Measurements from ENCODE around the gene CDK5RAP2.

CDK5RAP2 gene

GRCh38 chr9:120485788-120486187 lies 94.2 kb downstream of the CDK5RAP2 start:
- Histone ChIP-seq H3K4me3 (ENCODE audit: low read depth in 1 of 2, low read length in 2 of 2) (no peak overlapping the region), H2AFZ (ENCODE audit: low read depth, low read length) (no peak overlapping the region), H3K4me2 (ENCODE audit: insufficient read depth, low read length) (no peak overlapping the region), H3K4me1 (ENCODE audit: insufficient read depth, low read length) (no peaks in the 10 kb centered on the region), H4K20me1 (ENCODE audit: insufficient read depth, low read length) (no peaks in the 10 kb centered on the region), H3K36me3 (ENCODE audit: insufficient read depth, low read length) (peaks cover 80% of the 10 kb centered on the region), H3K27me3 (ENCODE audit: insufficient read depth, low read length, poor library complexity) (no peaks in the 10 kb centered on the region), H3K9ac (ENCODE audit: low read depth, low read length) (no peak overlapping the region), H3K79me2 (ENCODE audit: insufficient read depth, low read length) (no peaks in the 10 kb centered on the region), H3K27ac (ENCODE audit: low read length) (no peak overlapping the region), H3K9me3 (ENCODE audit: insufficient read depth, low read length, severe bottlenecking) (no peaks in the 10 kb centered on the region)
- TF ChIP-seq EZH2 (IDR thresholded peaks at IDR 0.05; ENCODE audit: borderline replicate concordance, low read depth, low read length, severe bottlenecking): no peak
- TF ChIP-seq, protein P1, sequence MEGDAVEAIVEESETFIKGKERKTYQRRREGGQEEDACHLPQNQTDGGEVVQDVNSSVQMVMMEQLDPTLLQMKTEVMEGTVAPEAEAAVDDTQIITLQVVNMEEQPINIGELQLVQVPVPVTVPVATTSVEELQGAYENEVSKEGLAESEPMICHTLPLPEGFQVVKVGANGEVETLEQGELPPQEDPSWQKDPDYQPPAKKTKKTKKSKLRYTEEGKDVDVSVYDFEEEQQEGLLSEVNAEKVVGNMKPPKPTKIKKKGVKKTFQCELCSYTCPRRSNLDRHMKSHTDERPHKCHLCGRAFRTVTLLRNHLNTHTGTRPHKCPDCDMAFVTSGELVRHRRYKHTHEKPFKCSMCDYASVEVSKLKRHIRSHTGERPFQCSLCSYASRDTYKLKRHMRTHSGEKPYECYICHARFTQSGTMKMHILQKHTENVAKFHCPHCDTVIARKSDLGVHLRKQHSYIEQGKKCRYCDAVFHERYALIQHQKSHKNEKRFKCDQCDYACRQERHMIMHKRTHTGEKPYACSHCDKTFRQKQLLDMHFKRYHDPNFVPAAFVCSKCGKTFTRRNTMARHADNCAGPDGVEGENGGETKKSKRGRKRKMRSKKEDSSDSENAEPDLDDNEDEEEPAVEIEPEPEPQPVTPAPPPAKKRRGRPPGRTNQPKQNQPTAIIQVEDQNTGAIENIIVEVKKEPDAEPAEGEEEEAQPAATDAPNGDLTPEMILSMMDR (IDR thresholded peaks at IDR 0.05; ENCODE audit: borderline replicate concordance, extremely low read depth, low read length, poor library complexity, severe bottlenecking): no peak
- no peak for ATAC-seq (ENCODE audit: insufficient read depth, low read depth)
- DNase-seq: no peak

DNA sequence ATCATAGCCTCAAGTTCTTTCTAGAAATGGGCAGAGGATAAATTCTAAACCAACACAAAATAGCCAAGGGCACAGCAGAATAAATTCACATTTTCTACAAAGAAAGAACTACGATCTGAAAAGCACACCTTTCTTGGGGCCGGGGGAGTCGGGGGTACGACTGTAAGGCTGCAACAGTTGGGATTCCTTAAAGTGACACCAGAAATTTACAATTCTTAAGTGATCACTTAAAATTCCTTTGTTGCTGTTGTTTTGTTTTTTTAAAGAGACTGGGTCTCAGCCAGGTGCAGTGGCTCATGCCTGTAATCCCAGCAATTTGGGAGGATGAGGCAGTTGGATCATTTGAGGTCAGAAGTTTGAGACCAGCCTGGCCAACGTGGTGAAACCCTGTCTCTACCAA lies 95.8 kb downstream of the CDK5RAP2 start:
- H3K79me2 ChIP-seq (ENCODE audit: insufficient read depth, low read length): no peaks in the 10 kb centered on the region
- DNase-seq: no peak
- H3K9me3 ChIP-seq (ENCODE audit: insufficient read depth, low read length, severe bottlenecking): no peaks in the 10 kb centered on the region
- no peaks in the 10 kb centered on the region for H3K4me1 ChIP-seq (ENCODE audit: insufficient read depth, low read length)
- no peaks in the 10 kb centered on the region for H3K27me3 ChIP-seq (ENCODE audit: insufficient read depth, low read length, poor library complexity)
- H3K36me3 ChIP-seq (ENCODE audit: insufficient read depth, low read length): peaks cover 71% of the 10 kb centered on the region
- H2AFZ ChIP-seq (ENCODE audit: low read depth, low read length): no peak overlapping the region
- no peak overlapping the region for H3K4me3 ChIP-seq (ENCODE audit: low read depth in 1 of 2, low read length in 2 of 2)
- no peak overlapping the region for H3K27ac ChIP-seq (ENCODE audit: low read length)
- TF ChIP-seq, protein P1 (IDR thresholded peaks at IDR 0.05; ENCODE audit: borderline replicate concordance, extremely low read depth, low read length, poor library complexity, severe bottlenecking): no peak
- no peak for TF ChIP-seq EZH2 (IDR thresholded peaks at IDR 0.05; ENCODE audit: borderline replicate concordance, low read depth, low read length, severe bottlenecking)
- no peak overlapping the region for H3K4me2 ChIP-seq (ENCODE audit: insufficient read depth, low read length)
- no peaks in the 10 kb centered on the region for H4K20me1 ChIP-seq (ENCODE audit: insufficient read depth, low read length)
- ATAC-seq (ENCODE audit: insufficient read depth, low read depth): no peak
- no peak overlapping the region for H3K9ac ChIP-seq (ENCODE audit: low read depth, low read length)

DNA sequence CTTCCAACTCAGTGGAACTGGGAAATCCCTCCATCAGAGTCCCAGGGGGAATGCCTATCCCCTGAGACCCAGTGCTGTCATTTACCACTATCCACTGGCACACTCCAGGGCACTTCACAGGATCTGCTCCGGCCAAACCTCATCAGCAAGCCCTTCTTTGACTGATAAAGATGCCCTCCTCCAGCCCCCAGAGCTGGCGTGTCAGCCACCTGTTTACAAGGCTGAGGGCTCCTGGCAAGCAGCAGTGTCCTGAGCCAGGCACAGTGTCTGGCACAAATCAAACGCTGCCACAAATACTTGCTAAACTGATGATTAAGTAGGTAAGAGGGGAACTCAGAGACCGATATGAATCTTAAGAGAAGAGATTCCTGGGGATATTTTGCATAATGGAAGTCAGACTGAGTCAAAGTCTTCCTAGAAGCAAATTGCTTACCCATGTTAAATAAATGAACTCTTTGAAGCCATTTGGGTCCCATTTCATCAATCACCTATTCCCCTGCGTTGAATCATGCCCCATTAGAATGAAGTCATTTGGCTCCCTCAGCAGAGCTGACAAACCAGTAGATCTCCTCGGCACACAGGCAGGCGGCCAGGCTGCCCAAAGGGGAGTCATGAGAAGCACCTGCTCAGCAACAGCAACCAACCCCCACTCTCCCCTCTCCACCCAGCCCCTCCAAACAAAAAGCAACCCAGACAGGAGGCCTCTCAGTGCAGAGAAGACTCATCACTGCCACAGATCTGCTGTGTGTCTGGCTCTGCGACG lies 97.4 kb downstream of the CDK5RAP2 start:
- no peak for ATAC-seq (ENCODE audit: insufficient read depth, low read depth)
- H3K27me3 ChIP-seq (ENCODE audit: insufficient read depth, low read length, poor library complexity): no peaks in the 10 kb centered on the region
- no peaks in the 10 kb centered on the region for H3K4me1 ChIP-seq (ENCODE audit: insufficient read depth, low read length)
- DNase-seq: no peak
- no peaks in the 10 kb centered on the region for H3K9me3 ChIP-seq (ENCODE audit: insufficient read depth, low read length, severe bottlenecking)
- H2AFZ ChIP-seq (ENCODE audit: low read depth, low read length): no peak overlapping the region
- no peaks in the 10 kb centered on the region for H3K79me2 ChIP-seq (ENCODE audit: insufficient read depth, low read length)
- H4K20me1 ChIP-seq (ENCODE audit: insufficient read depth, low read length): no peaks in the 10 kb centered on the region
- TF ChIP-seq, protein P1 (IDR thresholded peaks at IDR 0.05; ENCODE audit: borderline replicate concordance, extremely low read depth, low read length, poor library complexity, severe bottlenecking): no peak
- no peak for TF ChIP-seq EZH2 (IDR thresholded peaks at IDR 0.05; ENCODE audit: borderline replicate concordance, low read depth, low read length, severe bottlenecking)
- H3K4me3 ChIP-seq (ENCODE audit: low read depth in 1 of 2, low read length in 2 of 2): no peak overlapping the region
- H3K4me2 ChIP-seq (ENCODE audit: insufficient read depth, low read length): no peak overlapping the region
- peaks cover 69% of the 10 kb centered on the region for H3K36me3 ChIP-seq (ENCODE audit: insufficient read depth, low read length)
- H3K27ac ChIP-seq (ENCODE audit: low read length): no peak overlapping the region
- H3K9ac ChIP-seq (ENCODE audit: low read depth, low read length): no peak overlapping the region
